HG02885 (cell line): ENCODE data around the gene CNTN5.

Experiments
- ATAC-seq: cut with Tn5 transposase; IDR thresholded peaks from one replicate; pipeline ENCODE4 v1.9.1; 2021; ENCODE audit warnings: mild to moderate bottlenecking; ENCODE audit not compliant: unreplicated experiment, poor library complexity

CNTN5 gene

DNA sequence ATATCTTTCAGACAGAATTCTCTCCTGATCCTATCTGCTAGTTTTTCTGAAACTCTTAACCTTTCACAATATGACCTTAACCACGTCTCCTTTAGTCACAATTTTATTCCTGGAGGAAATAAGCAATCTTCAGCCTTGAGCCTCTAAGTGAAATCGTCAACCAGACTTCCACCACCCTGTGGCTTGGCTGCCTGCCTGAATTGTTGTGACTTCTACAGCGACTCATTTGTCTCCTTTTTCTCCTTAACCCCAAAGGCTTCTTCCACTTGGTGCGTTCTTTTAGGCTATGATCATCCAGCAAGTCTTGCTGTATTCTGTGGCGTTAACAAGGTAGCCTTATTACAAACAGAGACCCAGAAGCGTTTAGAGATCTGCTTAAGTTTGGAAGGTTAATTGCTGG is 1131.2 kb downstream of the CNTN5 start:
- no peak for ATAC-seq

DNA sequence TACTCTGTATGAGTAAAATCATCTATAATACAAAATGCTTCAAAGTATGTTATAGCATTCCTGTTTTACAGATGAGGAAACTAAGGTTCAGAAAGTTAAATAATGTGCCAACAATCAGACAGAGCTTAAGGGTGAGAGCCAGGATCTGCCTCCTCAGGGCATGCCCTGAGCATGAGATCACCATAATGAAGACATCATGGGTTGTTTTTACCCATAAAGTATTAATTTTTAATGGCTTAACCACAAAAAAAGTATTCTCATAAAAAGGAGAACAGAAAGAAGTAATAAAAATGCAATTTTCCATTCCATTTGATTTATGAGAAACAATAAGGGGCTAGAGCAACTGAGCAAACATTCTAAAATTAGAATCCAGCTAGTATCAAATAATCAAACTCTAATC is 1132.0 kb downstream of the CNTN5 start:
- no peak for ATAC-seq

DNA sequence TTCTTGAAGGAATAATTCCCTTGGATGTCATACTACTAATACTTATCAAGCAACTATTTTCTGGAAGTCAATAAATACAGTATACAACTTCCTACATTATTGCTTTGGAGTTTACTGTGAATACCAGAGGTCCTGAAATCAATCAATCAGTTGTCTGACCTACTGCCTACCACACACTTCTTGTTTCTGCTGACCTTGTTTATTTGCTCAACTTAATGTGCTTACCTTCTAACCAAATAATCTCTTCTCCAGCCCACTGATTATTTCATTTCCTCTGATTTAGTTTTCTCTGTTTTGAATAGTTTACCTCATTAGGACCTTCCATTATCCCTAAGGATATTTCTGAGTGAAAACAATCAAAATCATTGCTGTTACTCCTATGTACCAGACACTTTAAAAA is 1142.7 kb downstream of the CNTN5 start:
- ATAC-seq, result no peak

DNA sequence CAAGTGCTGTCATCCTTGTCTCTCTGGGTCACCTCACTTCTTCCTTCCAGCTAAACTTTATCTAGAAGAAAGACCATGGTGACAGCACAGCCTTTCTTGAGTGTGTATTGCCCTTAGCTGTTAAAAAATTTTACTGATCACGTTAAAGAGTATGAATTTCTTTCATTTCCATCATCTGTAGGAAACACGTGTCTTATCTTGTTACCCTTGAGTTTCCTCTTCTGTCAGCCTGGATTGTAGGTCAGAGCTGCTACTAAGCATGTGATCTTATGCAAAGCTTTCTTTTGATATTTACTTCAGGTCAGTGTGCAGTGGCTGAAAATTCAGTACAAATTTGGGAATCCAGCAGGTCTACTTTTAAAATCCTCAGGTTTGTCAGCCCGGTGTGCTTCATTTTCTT is 1154.1 kb downstream of the CNTN5 start:
- no peak for ATAC-seq

DNA sequence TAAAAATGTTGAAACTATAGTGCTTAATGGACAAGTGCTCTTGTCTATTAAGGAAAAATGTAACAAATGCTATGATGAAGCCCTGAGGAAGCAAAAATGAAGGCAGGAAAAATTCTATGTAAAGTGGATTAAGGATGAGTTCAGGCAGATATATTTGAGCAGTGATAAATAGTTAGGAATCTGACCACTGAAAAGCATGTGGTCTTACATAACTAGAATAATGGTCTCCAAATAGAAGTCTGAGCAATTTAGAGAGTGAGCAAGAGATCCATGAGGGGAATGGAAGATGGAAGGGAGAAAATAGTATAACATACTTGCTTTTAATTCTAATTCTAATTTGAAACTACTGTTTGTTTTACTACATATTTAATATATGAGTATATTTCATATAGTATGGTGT is 1155.7 kb downstream of the CNTN5 start:
- ATAC-seq, result no peak

DNA sequence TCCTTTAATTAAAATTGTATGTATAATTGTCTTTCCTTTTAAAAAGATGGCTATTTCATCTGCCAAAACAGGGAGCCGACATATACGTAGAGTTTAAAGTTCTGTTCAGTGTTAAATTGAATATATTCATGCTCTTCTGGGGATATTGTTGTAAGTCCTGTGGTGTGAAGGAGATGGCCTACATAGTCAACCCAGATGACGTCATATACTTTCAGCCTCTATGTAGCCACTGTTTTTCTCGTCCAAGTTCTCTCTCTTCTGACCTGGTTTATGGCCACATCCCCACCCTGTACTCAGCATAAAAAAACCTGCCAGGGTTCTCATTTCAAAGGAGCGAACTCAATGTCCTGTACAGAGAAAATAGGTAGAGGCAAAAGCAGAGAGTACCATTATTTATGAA is 1156.9 kb downstream of the CNTN5 start:
- ATAC-seq, result no peak

DNA sequence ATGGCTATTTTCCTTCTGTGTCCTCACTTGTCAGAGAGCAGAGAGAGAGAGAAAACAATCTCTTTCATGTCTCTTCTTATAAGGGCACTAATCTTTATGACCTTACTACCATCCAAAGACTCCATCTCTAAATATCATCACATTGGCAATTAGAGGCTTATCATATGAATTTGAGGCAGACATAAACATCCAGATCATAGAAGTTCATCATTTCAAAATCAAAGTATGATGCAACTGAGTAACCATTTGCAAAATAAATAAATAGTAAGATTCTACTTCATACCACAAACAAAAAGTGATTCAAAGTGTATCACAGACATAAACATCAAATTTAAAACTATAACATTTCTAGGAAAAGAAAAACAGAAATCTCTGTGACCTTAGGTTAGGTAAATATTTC is 1161.6 kb downstream of the CNTN5 start:
- ATAC-seq, result no peak

DNA sequence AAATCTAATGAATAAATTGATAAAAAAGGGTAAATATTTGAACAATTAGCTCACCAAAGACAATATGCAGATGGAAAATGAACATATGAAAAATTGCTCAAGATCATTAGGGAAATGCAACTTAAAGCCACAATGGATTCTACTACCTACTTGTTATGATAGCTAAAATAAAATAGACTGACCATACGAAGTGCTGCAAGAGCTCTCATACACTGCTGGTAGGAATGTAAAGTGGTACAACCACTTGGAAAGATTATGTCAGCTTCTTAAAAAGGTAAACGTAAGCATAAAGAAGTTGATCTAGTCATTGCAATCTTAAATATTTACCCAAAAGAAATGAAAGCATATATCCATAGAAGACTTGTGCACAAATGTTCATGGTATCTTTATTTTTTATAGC is 1162.2 kb downstream of the CNTN5 start:
- no peak for ATAC-seq

DNA sequence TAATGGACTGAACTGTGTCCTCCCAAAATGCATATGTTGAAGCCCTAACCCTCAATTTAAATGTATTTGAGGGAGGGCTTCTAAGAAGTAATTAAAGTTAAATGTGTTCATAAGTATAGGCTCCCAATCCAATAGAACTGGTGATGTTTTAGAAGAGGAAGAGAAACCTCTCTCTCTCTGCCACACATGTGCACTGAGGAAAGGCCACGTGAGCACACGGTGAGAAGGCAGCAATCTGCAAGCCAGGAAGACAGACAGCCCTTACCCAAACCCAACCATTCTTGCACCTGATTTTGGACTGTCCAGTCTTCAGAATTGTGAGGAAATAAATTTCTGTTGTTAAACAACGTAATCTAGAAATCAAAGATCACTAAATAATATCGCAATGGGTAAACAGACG is 1164.8 kb downstream of the CNTN5 start:
- ATAC-seq, result no peak

DNA sequence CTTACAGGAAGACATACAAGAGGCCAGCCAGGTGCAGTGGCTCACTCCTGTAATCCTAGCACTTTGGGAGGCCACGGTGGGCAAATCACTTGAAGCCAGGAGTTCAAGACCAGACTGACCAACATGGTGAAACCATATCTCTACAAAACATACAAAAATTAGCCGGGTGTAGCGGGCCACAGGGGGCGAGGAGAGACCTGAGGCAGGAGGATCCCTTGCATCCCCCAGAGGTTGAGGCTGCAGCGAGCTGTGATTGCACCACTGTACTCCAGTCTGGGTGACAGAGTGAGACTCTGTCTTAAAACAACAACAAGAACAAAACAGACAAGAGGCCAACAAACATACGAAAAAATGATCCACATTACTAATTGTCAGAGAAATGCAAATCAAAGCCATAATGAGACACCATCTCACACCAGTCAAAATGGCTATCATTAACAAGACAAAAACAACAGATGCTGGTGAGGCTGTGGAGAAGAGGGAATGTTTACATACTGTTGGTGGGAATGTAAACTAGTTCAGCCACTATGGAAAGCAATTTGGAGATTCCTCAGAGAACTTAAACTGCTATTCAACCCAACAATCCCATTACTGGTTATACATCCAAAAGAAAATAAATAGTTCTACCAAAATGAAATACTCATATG is 1167.5 kb downstream of the CNTN5 start:
- no peak for ATAC-seq

DNA sequence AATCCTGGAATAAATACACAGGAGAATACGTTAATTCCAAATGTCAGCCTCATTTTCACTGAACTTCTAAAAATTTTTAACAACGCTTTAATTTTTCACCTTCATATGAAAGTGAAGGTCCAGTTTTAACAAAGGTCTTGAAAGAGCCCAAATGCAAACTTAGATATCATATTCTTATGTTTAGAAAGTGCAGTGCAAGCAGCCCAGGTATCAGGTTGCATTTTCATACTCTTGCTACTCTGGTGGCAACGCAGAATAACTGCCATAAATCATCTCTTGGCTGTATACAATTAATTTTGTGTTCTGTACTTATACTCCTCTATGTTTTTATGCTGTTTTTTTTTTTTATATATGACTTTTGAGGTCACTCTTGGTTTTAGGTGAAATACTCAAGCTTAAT is 1169.6 kb downstream of the CNTN5 start:
- ATAC-seq, result no peak

DNA sequence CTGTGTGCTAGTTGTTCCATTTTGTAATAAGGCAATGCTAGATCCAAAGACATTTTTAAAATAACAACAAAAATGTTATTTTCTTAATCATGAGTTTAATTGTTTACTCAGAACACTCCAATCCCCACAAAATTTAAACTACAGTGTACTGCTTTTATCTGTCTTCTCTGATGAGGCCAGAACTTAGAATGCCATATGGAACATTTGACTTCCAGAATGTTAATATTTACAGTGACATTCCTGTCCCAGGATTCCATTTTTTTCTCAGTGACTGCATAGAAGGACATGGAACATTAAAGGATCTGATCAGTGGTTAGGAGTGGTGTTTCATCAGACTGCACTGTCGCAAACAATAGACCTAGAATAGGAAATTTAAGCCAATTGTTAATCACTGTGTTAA is 1171.4 kb downstream of the CNTN5 start:
- ATAC-seq, result no peak

DNA sequence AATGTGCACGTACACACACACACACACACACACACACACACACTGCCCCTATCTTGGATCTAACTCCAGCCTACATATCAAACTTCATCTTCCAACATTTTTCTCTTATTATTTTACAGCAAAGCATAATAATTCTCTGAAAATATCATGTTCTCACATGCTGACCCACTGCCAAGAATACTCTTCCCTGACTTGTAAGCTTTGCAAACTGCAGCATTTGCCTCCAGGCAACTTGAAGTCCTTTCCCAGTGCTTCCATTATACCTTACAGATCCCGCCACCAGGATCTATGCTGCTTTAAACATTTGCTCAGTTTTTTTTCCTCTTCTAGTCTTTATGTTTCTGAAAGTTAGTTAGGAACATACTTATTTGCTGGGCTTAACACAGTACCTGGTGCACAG is 1183.0 kb downstream of the CNTN5 start:
- ATAC-seq, result no peak

DNA sequence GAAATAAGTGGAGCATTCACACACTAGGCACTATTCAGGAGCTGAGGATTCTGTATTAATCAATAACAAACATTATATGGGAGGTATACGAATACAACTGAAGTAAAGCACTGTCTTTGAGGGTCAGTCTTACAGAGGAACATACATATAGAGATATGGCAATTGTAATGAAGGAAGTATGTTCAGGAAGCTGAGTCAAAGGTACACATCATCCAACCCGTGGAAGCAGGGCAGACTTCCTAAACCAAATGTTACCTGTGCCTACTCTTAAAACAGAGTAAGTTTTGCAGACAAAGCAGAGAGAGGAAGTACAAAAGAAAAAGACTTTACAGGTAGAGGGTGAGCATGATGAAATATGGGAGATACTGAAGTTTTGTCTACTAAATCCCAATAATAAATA is 1185.2 kb downstream of the CNTN5 start:
- ATAC-seq, result no peak

DNA sequence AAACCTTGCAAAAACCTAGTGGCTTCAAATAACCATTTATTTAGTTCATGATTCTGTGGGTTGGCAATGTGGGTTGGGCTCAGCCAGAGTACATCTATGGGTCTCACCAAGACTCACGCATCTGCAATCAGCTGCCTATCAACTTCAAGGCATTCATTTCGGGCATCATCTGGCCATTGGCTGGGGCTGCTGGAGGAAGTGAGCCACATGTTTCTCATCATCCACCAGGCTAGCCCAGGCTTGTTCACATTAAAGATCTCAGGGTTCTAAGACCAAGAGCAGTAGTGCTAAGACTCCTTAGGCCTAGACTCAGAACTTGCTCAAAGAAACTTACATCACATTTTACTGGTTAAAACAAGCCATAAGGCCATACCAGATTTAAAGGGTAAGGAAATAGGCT is 1187.5 kb downstream of the CNTN5 start:
- no peak for ATAC-seq

DNA sequence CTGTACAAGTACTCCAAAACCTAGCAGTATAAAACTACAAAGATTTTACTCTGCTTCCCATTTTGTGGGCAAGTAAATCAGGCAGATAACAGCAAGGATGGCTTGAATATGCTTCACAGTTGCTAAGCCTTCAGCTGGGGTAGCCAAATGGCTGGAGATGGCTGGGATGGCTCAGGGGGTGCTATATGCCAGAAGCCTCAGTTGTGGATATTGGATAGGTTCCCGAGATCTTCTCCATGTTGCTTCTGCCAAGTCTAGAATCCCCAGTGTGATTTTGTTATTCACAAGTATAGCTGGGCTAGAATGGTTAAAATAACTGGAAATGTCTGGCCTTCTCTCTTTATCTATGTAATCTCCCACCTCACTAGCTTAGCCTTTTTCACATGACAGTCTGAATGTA is 1194.0 kb downstream of the CNTN5 start:
- ATAC-seq, result no peak

DNA sequence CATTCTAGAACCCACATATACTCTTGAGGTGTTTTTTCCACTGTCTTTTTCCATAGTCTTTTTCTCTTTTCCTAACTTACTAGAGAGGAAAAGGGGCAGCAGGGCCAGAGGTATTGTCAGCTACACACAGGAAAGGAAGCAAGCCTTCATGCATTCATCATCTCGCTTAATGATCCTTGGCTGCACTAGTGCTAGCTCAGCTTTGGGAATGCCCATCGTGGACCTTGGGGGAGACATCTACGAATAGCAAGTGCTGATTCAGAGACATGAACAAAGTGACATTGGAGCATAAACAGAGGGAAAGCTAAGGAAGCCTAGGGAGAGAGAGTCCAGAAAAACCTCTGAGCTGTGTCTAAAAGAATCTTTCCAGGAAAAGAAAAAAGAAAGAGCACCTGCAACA is 1200.1 kb downstream of the CNTN5 start:
- no peak for ATAC-seq

DNA sequence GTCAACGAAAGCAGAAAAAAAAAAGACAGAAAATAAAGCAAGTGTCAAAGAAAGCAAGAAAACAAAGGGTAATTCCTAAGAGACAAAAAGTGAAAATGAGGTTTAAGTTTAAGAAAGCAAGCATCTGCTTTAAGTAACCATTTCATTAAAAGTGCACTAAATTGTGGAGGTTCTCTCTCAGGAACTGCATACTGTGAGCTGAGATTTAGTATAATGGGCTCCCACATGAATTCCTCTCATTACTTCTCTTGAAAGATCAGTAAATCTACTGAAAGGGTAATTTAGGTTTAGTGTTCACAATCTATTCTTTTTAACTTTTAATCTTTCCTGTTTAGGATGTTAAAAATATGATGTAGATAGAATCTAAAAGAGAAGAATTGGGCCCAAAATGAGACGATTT is 1201.0 kb downstream of the CNTN5 start:
- ATAC-seq, result no peak

DNA sequence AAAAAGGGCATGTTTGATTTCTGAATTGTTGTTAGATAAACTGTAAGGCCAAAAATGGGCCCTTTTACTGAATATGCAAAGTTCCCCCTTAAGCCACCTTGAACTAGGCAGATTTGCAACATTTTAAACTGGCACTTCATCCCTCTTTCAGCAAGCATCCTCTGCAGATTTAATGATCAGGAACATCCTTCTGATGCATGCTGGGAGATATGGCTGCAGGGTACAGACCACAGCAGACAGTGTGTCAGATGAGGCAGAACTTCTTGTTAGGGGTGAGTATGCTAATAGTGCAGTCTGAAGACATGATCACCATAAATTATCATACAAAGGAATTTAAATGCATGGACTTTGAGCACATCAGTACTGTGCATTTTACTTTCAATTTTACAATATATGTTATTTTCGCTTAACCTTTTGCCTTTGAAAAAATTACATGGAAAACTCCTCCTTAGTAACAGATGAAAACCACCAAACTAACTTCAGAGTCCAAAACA is 1203.8 kb downstream of the CNTN5 start:
- ATAC-seq, result no peak

DNA sequence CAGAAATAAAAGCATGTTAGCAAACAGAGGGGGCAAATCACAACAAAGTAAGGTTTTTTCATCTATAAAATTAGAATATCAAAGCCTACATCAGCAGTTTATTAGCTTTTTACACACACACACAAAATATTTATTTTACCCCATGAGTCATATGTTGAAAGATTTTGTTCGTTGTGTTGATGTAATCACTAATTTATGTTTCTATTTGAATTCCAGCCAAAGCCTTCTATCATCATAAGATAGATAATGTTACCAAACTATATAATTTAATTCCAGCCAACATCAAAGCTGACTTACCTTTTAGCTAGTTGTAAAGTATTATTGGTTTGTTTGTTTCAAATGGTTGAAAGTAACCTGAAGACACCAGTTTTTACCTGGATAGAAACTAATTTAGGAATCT is 1208.3 kb downstream of the CNTN5 start:
- no peak for ATAC-seq

DNA sequence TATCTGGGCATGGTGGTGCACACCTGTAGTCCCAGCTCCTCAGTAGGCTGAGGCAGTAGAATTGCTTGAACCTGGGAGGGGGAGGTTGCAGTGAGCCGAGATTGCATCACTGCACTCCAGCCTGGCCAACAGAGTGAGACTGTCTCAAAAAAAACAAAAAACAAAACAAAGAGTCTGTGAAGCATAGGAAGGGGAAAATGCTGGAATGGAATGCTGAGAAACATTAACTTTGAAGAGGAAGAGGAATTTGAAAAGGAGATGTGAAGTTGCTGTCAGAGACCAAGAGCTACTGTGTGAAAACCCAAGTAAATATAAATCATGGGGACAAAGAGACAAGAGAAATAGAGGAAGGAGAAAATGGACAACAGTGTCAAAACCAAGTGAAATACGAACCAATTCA is 1211.3 kb downstream of the CNTN5 start:
- ATAC-seq, result no peak

DNA sequence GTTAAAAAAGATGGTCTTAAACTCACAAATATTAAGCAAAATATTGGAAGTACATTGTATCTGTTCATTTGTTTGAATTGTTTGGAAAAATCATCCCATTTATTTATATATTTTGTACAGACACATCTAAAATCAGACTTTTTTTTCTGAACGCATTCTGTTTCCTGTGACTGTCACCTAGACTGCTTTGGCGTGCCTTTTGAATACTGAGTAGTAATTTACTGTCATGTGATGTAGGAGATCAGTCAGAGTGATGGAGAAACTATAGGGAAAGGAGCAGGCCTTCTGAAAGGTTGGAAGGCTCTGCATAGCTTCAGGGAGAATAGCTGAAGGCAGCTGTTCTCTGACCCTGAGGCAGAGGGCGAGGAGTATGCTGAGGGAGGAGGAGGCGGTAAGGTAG is 1214.3 kb downstream of the CNTN5 start:
- ATAC-seq, result no peak

DNA sequence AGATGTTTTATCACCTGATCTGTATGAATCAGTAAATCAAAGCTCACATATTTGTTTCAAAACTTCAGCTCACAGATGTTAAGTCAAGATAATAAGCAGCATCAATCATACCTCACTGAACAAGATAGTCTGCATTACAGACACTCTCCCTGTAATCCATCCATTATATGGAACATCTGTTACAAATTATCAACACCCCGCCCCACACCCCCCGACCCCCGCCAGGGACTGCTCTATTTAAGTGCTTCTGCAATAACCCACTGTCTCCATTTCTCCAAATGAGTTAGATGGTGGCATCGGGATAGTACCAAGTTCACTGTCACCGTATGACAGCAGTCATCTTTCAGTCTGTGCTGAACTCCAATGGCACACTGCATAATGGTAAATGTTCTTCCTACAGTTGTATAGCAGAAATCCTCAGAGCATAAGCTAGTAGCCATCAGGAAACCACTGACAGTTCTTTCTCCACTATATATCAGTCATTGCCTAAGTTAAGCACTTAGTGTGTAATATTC is 1219.3 kb downstream of the CNTN5 start:
- ATAC-seq, result no peak
